MCF 10A (cell line): ENCODE data around the gene LSG1. TPM values are rescaled to one million over a fixed set of nuclear protein-coding genes. Genes with fewer than 3 reads are reported as not detected.

Source experiments
- BruUV-seq: library from RNA; stranded (reverse); fragments of 400-500 nt; replicated peaks from 2 replicates; lab custom pipeline; 2021; lab: Mats Ljungman, UMichigan
- CTCF ChIA-PET: fragments of 300-600 bp; sonication (Branson Sonifier 250); formaldehyde crosslinking; extraction: SDS; loops from one replicate; lab custom pipeline; 2021; ENCODE audit warnings: antibody characterized with exemption, inconsistent platforms; lab: Yijun Ruan, JAX
- POLR2A ChIA-PET: fragments of 300-600, 350-650 bp; sonication (Branson Sonifier 250); formaldehyde crosslinking; extraction: SDS; loops from one replicate; lab custom pipeline; 2020; ENCODE audit warnings: antibody characterized with exemption, inconsistent platforms; lab: Yijun Ruan, JAX
- DNase-seq: peaks from one replicate; pipeline ENCODE4 v3.0.0-alpha.2; 2018; ENCODE audit not compliant: unreplicated experiment
- H3K27ac Mint-ChIP-seq: one replicate; pipeline ENCODE4 v1.8.0; 2022; ENCODE audit warnings: mild to moderate bottlenecking, low read depth, mixed read lengths; ENCODE audit not compliant: unreplicated experiment
- H3K27me3 Mint-ChIP-seq: one replicate; pipeline ENCODE4 v1.8.0; 2022; ENCODE audit warnings: mixed read lengths; ENCODE audit not compliant: insufficient read depth, unreplicated experiment
- H3K36me3 Mint-ChIP-seq: one replicate; pipeline ENCODE4 v1.8.0; 2022; ENCODE audit warnings: mild to moderate bottlenecking, moderate library complexity, mixed read lengths; ENCODE audit not compliant: insufficient read depth, unreplicated experiment
- H3K4me1 Mint-ChIP-seq: one replicate; pipeline ENCODE4 v1.8.0; 2022; ENCODE audit warnings: mixed read lengths; ENCODE audit not compliant: insufficient read depth, unreplicated experiment
- H3K4me3 Mint-ChIP-seq: one replicate; pipeline ENCODE4 v1.8.0; 2022; ENCODE audit warnings: mild to moderate bottlenecking, moderate library complexity, mixed read lengths; ENCODE audit not compliant: unreplicated experiment
- H3K9me3 Mint-ChIP-seq: one replicate; pipeline ENCODE4 v1.8.0; 2022; ENCODE audit warnings: mixed read lengths; ENCODE audit not compliant: unreplicated experiment
- CTCF ChIP-seq: fragments of 200-600 bp; IDR thresholded peaks from one replicate; pipeline ENCODE4 v1.8.0; 2022; ENCODE audit warnings: antibody characterized with exemption, mild to moderate bottlenecking; ENCODE audit not compliant: unreplicated experiment
- intact Hi-C: fragments of 100-400 bp; cut with micrococcal nuclease; formaldehyde crosslinking; loops from 2 replicates; pipeline ENCODE4 v1.14.1; 2022
- total RNA-seq: library from RNA; stranded (reverse); gene quantifications from 2 replicates; pipeline ENCODE4 v1.2.3, GENCODE V29; 2022

Gene LSG1
- total RNA-seq, 1 experiment from 2014 or later: 35.1 TPM

GRCh38 chr3:194705227-194705626 lies 33.2 kb upstream of the LSG1 start:
- no peaks in the 10 kb centered on the region for H3K4me1 Mint-ChIP-seq
- CTCF ChIA-PET: no interaction called here
- no peak for TF ChIP-seq CTCF
- intact Hi-C loops: no loop called here
- H3K27ac Mint-ChIP-seq: no peak overlapping the region
- BruUV-seq: no TSS peak
- no peaks in the 10 kb centered on the region for H3K27me3 Mint-ChIP-seq
- DNase-seq: no peak
- no peaks in the 10 kb centered on the region for H3K36me3 Mint-ChIP-seq
- H3K4me3 Mint-ChIP-seq: no peak overlapping the region
- POLR2A ChIA-PET: interaction anchor here (0.8 kb wide), 1 partner anchor 14 kb away, joined by 3 read pairs; no protein-coding TSS in a partner anchor
- H3K9me3 Mint-ChIP-seq: no peaks in the 10 kb centered on the region

DNA sequence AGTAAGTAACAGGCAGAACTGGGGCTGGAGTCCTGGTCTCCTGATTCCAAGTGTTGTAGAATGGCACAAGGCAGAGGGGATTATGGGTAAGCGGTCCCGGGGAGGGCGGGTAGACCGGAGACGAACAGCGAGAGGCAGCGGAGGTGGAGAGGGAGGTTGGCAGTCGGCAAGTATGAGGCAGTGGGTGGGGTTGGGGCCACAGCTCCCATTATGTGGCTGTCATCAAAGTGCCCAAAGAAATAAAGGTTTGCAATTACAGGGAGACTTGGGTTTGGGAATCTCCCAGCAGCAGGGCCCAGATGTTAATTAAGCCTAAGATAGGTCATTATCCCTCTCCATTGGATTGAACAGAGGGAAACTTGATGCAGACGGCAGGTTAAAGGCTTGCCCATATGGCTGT lies 30.6 kb upstream of the LSG1 start:
- ChIA-PET POLR2A (no interaction called here), CTCF (no interaction called here)
- no peak for DNase-seq
- intact Hi-C loops: no loop called here
- Mint-ChIP-seq H3K4me3 (no peak overlapping the region), H3K27me3 (no peaks in the 10 kb centered on the region), H3K4me1 (no peaks in the 10 kb centered on the region), H3K27ac (no peak overlapping the region), H3K36me3 (no peaks in the 10 kb centered on the region), H3K9me3 (no peaks in the 10 kb centered on the region)
- no peak for TF ChIP-seq CTCF
- BruUV-seq: no TSS peak

DNA sequence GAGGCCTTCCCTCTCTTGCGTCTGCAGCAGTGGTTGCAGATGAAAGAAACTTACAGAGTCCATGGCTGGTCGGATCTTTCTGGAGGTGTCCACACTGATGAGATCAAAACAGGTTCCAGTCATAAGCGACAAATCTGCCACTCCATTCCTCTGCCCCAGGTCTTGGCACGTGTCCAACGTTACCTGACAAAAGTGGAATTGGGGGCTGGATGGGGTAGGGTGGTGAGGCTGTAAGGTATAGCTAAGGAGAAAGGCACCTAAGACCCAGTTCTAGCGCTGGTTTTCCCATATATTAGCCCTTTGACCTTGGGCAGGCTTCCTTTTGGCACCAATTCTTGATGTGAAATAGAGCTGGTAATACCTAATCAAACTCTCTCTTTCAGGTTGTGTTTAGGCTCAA lies 24.7 kb upstream of the LSG1 start:
- intact Hi-C loops: no loop called here
- CTCF ChIA-PET: no interaction called here
- H3K4me3 Mint-ChIP-seq: no peak overlapping the region
- H3K36me3 Mint-ChIP-seq: no peaks in the 10 kb centered on the region
- POLR2A ChIA-PET: interaction anchor here (1.0 to 1.1 kb wide), 2 partner anchors 11 to 174 kb away, joined by 3 read pairs; partner anchors contain the start of gene FAM43A
- TF ChIP-seq CTCF: no peak
- H3K9me3 Mint-ChIP-seq: no peaks in the 10 kb centered on the region
- no TSS peak for BruUV-seq
- H3K27me3 Mint-ChIP-seq: no peaks in the 10 kb centered on the region
- DNase-seq: no peak
- H3K4me1 Mint-ChIP-seq: no peaks in the 10 kb centered on the region
- H3K27ac Mint-ChIP-seq: no peak overlapping the region

GRCh38 chr3:194691481-194692283 lies 19.7 kb upstream of the LSG1 start:
- Mint-ChIP-seq H3K27me3 (no peaks in the 10 kb centered on the region), H3K36me3 (no peaks in the 10 kb centered on the region), H3K27ac (no peak overlapping the region), H3K4me3 (no peak overlapping the region), H3K4me1 (peaks cover 23% of the 10 kb centered on the region), H3K9me3 (no peaks in the 10 kb centered on the region)
- no peak for DNase-seq
- ChIA-PET CTCF (interaction anchor here (0.5 to 1.1 kb wide), 2 partner anchors 8 to 616 kb away, joined by 3 to 5 read pairs; no protein-coding TSS in a partner anchor), POLR2A (interaction anchor here (0.6 to 2.0 kb wide), 6 partner anchors 9 to 569 kb away, joined by 3 to 5 read pairs (median 3); no protein-coding TSS in a partner anchor)
- intact Hi-C loops: no loop called here
- TF ChIP-seq CTCF: no peak
- BruUV-seq: no TSS peak
